HTR-8/SVneo (cell line): Measurements from ENCODE around the gene RGS1.

Source experiments
- DNase-seq: peaks from one replicate; pipeline ENCODE4 v3.0.0; 2011; ENCODE audit warnings: low spot score, mixed read lengths; ENCODE audit not compliant: insufficient read length
- FAIRE-seq: peaks from 2 replicates; lab custom pipeline; 2011; peaks lifted over from hg19 to GRCh38; lab: Jason Lieb, UNC

Gene RGS1

GRCh38 chr1:192609110-192610079 lies 33.8 kb downstream of the RGS1 start:
- no peak for DNase-seq
- FAIRE-seq = no peak

- no peak for FAIRE-seq
- DNase-seq = peak; percentile 14
These were observed 34.7 kb downstream of the RGS1 start for GRCh38 chr1:192610112-192610889.

GRCh38 chr1:192615055-192615454 lies 39.5 kb downstream of the RGS1 start:
- no peak for DNase-seq

GRCh38 chr1:192620071-192620635 lies 44.6 kb downstream of the RGS1 start:
- no peak for FAIRE-seq
- DNase-seq = no peak

More at GRCh38 chr1:192615055-192615454, 39.5 kb downstream of the RGS1 start:
- no peak for FAIRE-seq

- DNase-seq = no peak
- FAIRE-seq = no peak
These were observed 51.0 kb downstream of the RGS1 start for GRCh38 chr1:192626366-192627179.

GRCh38 chr1:192627901-192628300 lies 52.3 kb downstream of the RGS1 start:
- DNase-seq = no peak
- no peak for FAIRE-seq

- DNase-seq (no peak), FAIRE-seq (no peak)
These were observed 53.0 kb downstream of the RGS1 start for GRCh38 chr1:192628396-192629057.

GRCh38 chr1:192629612-192630011 lies 54.0 kb downstream of the RGS1 start:
- no peak for FAIRE-seq
- DNase-seq = no peak
